HG03025 (cell line): Measurements from ENCODE around the gene GLRX.
"Not testable (repeated sequence)": the region's sequence is repeated elsewhere in the genome, so short reads cannot be mapped to it uniquely, and the experiment has no call there.

ENCODE experiments used
- ATAC-seq: cut with Tn5 transposase; IDR thresholded peaks from one replicate; pipeline ENCODE4 v1.9.1; 2021; ENCODE audit warnings: mild to moderate bottlenecking, moderate library complexity; ENCODE audit not compliant: unreplicated experiment, low FRiP score

GLRX gene

GRCh38 chr5:95853490-95853889, 31.0 kb upstream of the GLRX start:
- no peak for ATAC-seq

GRCh38 chr5:95852567-95852966, 30.0 kb upstream of the GLRX start:
- ATAC-seq = no peak

- ATAC-seq = not testable (repeated sequence)
These were observed 28.6 kb upstream of the GLRX start for GRCh38 chr5:95851141-95851540.

- ATAC-seq = no peak
These were observed 27.9 kb upstream of the GLRX start for GRCh38 chr5:95850391-95850894.

- no peak for ATAC-seq
These were observed 26.2 kb upstream of the GLRX start for GRCh38 chr5:95848701-95849100.

GRCh38 chr5:95847261-95847592, 24.7 kb upstream of the GLRX start:
- no peak for ATAC-seq

- peak; percentile 53 for ATAC-seq
These were observed 24.2 kb upstream of the GLRX start for GRCh38 chr5:95846554-95847260.

- ATAC-seq = no peak
These were observed 22.9 kb upstream of the GLRX start for GRCh38 chr5:95845391-95845790.

- no peak for ATAC-seq
These were observed 21.3 kb upstream of the GLRX start for GRCh38 chr5:95843733-95844223.

- peak; percentile 86 for ATAC-seq
These were observed 20.5 kb upstream of the GLRX start for GRCh38 chr5:95842854-95843544.

- no peak for ATAC-seq
These were observed 19.6 kb upstream of the GLRX start for GRCh38 chr5:95841914-95842812.

GRCh38 chr5:95840956-95841705, 18.6 kb upstream of the GLRX start:
- ATAC-seq = no peak

- no peak for ATAC-seq
These were observed 17.1 kb upstream of the GLRX start for GRCh38 chr5:95839658-95840057.

- no peak for ATAC-seq
These were observed 16.0 kb upstream of the GLRX start for GRCh38 chr5:95838556-95838955.

GRCh38 chr5:95838001-95838520, 15.5 kb upstream of the GLRX start:
- no peak for ATAC-seq

- no peak for ATAC-seq
These were observed 15.0 kb upstream of the GLRX start for GRCh38 chr5:95837492-95837891.

- not testable (repeated sequence) for ATAC-seq
These were observed 14.4 kb upstream of the GLRX start for GRCh38 chr5:95836971-95837370.

- no peak for ATAC-seq
These were observed 14.0 kb upstream of the GLRX start for GRCh38 chr5:95836544-95836943.

- ATAC-seq = no peak
These were observed 13.3 kb upstream of the GLRX start for GRCh38 chr5:95835682-95836385.
